GM18502 (cell line): ENCODE measurements around the gene LY86.

Experiments used
- ATAC-seq: cut with Tn5 transposase; IDR thresholded peaks from one replicate; pipeline ENCODE4 v1.9.1; 2021; ENCODE audit warnings: mild to moderate bottlenecking; ENCODE audit not compliant: unreplicated experiment, poor library complexity

Gene LY86

GRCh38 chr6:6569811-6570164 lies 18.7 kb upstream of the LY86 start:
- ATAC-seq = no peak

- no peak for ATAC-seq
Measured at GRCh38 chr6:6570929-6571671, 17.4 kb upstream of the LY86 start.

- no peak for ATAC-seq
Measured at GRCh38 chr6:6575143-6575542, 13.4 kb upstream of the LY86 start.

GRCh38 chr6:6577735-6578134 lies 10.8 kb upstream of the LY86 start:
- ATAC-seq = no peak

GRCh38 chr6:6579281-6579680 lies 9.2 kb upstream of the LY86 start:
- no peak for ATAC-seq

- no peak for ATAC-seq
Measured at GRCh38 chr6:6580225-6580856, 8.2 kb upstream of the LY86 start.

GRCh38 chr6:6581054-6581453 lies 7.5 kb upstream of the LY86 start:
- no peak for ATAC-seq

GRCh38 chr6:6582131-6582530 lies 6.4 kb upstream of the LY86 start:
- no peak for ATAC-seq

GRCh38 chr6:6583836-6584235 lies 4.7 kb upstream of the LY86 start:
- ATAC-seq = no peak

- ATAC-seq = no peak
Measured at GRCh38 chr6:6584310-6585002, 4.1 kb upstream of the LY86 start.

GRCh38 chr6:6585003-6585311 lies 3.6 kb upstream of the LY86 start:
- no peak for ATAC-seq

GRCh38 chr6:6586167-6586566 lies 2.4 kb upstream of the LY86 start:
- ATAC-seq = no peak

GRCh38 chr6:6586671-6587526 lies 1.6 kb upstream of the LY86 start:
- peak; percentile 44 for ATAC-seq

- no peak for ATAC-seq
Measured at GRCh38 chr6:6587696-6588063, 840 bp upstream of the LY86 start.

GRCh38 chr6:6588924-6589709 lies 597 bp downstream of the LY86 start:
- no peak for ATAC-seq

GRCh38 chr6:6590530-6590929 lies 2.0 kb downstream of the LY86 start:
- no peak for ATAC-seq

GRCh38 chr6:6591778-6592465 lies 3.4 kb downstream of the LY86 start:
- ATAC-seq = peak; percentile 36

- no peak for ATAC-seq
Measured at GRCh38 chr6:6592826-6593475, 4.4 kb downstream of the LY86 start.

GRCh38 chr6:6593867-6594468 lies 5.4 kb downstream of the LY86 start:
- no peak for ATAC-seq
